ENCODE results near the gene CTAG1A. TPM values are rescaled to one million over a fixed set of nuclear protein-coding genes. Genes with fewer than 3 reads are reported as not detected.
A peak's percentile ranks its signal among the peaks of the same experiment; 100 is the strongest.
"Not testable (repeated sequence)": the region's sequence is repeated elsewhere in the genome, so short reads cannot be mapped to it uniquely, and the experiment has no call there.

The CTAG1A gene
- total RNA-seq, 4 donors from 2014 or later = not detected

DNA sequence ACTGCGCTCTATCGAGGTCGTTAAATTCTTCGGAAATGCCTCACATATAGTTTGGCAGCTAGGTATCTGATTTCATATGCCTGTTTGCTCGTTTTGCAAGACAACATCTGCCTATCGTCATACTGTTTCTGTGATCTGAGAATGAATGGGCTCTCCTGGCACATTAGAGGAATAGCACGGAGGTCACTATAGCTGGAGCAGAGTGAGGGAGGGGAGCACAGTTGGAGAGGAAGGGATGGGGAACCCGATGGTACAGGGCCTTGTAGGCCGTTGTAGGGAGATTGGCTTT is 37.0 kb upstream of the CTAG1A start:
- no peak for TF ChIP-seq CTCF (IDR thresholded peaks at IDR 0.05)
- TF ChIP-seq EP300 (IDR thresholded peaks at IDR 0.05; ENCODE audit: low read depth) = no peak
- no peak for TF ChIP-seq POLR2A (IDR thresholded peaks at IDR 0.05)
- TF ChIP-seq POLR2AphosphoS5 (IDR thresholded peaks at IDR 0.05) = no peak
- Histone ChIP-seq H3K36me3 (no peaks in the 10 kb centered on the region), H3K27ac (peak overlapping the region; percentile 88 to 95 (median 92)), H3K4me1 (peaks cover 0 to 25% (median 7%) of the 10 kb centered on the region in 4 donors), H3K27me3 (no peaks in the 10 kb centered on the region), H3K4me3 (peak overlapping the region; percentile 37 to 73 (median 59)), H3K9me3 (no peaks in the 10 kb centered on the region)
- WGBS, 2 donors (ENCODE audit: low coverage in 1 of 2) = 55% methylated on average over 9 of the region's 9 CpGs; no CpG with 5 or more reads in 1 of the 2 donors
- intact Hi-C loops (cut with DNase I; ENCODE audit: low total_unique reads) = no loop called here
- DNase-seq = no peak
- in situ Hi-C loops (cut with MboI; ENCODE audit: low pct_ligation_motif_present in 1 of 4, low pct_unique_long_range_greater_than_20kb in 1 of 4, low sequenced_read_pairs in 3 of 4) = loop anchor here in 3 of 4 donors (25.0 kb wide), 3 partner anchors 136 to 1586 kb away; partner anchors contain the start of genes DNASE1L1 (in 3 of the 3), TAFAZZIN (in 3 of the 3), HCFC1 (in 1 of the 3) and TMEM187 (in 1 of the 3)

GRCh38 chrX:154549766-154550165 is 35.2 kb upstream of the CTAG1A start:
- H3K27ac ChIP-seq = no peak overlapping the region
- in situ Hi-C loops (cut with MboI; ENCODE audit: low pct_ligation_motif_present in 1 of 4, low pct_unique_long_range_greater_than_20kb in 1 of 4, low sequenced_read_pairs in 3 of 4) = loop anchor here in 3 of 4 donors (25.0 kb wide), 3 partner anchors 137 to 1587 kb away; partner anchors contain the start of genes DNASE1L1 (in 3 of the 3), TAFAZZIN (in 3 of the 3), HCFC1 (in 1 of the 3) and TMEM187 (in 1 of the 3)
- H3K36me3 ChIP-seq = no peaks in the 10 kb centered on the region
- peaks cover 0 to 25% (median 7%) of the 10 kb centered on the region in 4 donors for H3K4me1 ChIP-seq
- no peak for TF ChIP-seq POLR2A (IDR thresholded peaks at IDR 0.05)
- no peak for TF ChIP-seq POLR2AphosphoS5 (IDR thresholded peaks at IDR 0.05)
- no peak for TF ChIP-seq CTCF (IDR thresholded peaks at IDR 0.05)
- no peaks in the 10 kb centered on the region for H3K9me3 ChIP-seq
- intact Hi-C loops (cut with DNase I; ENCODE audit: low total_unique reads) = no loop called here
- no peak overlapping the region for H3K4me3 ChIP-seq
- no peaks in the 10 kb centered on the region for H3K27me3 ChIP-seq
- WGBS, 2 donors (ENCODE audit: low coverage in 1 of 2) = 67% methylated on average over 1 of the region's 1 CpG; no CpG with 5 or more reads in 1 of the 2 donors
- no peak for DNase-seq

- DNase-seq; H3K4me3 ChIP-seq; in situ Hi-C loops (cut with MboI; ENCODE audit: low pct_ligation_motif_present in 1 of 4, low pct_unique_long_range_greater_than_20kb in 1 of 4, low sequenced_read_pairs in 3 of 4); H3K27ac ChIP-seq; H3K36me3 ChIP-seq; intact Hi-C loops (cut with DNase I; ENCODE audit: low total_unique reads); H3K9me3 ChIP-seq; H3K27me3 ChIP-seq: not testable (repeated sequence)
- WGBS, 2 donors (ENCODE audit: low coverage in 1 of 2) = 83% methylated on average over 8 of the region's 18 CpGs; no CpG with 5 or more reads in 1 of the 2 donors
- peaks cover 0 to 20% (median 3%) of the 10 kb centered on the region in 4 donors for H3K4me1 ChIP-seq
Observed at GRCh38 chrX:154552112-154552806, 32.7 kb upstream of the CTAG1A start.

- DNase-seq; H3K4me3 ChIP-seq; intact Hi-C loops (cut with DNase I; ENCODE audit: low total_unique reads); H3K36me3 ChIP-seq; in situ Hi-C loops (cut with MboI; ENCODE audit: low pct_ligation_motif_present in 1 of 4, low pct_unique_long_range_greater_than_20kb in 1 of 4, low sequenced_read_pairs in 3 of 4); H3K9me3 ChIP-seq; H3K4me1 ChIP-seq; H3K27ac ChIP-seq; H3K27me3 ChIP-seq: not testable (repeated sequence)
- WGBS, 2 donors (ENCODE audit: low coverage in 1 of 2) = 77% methylated on average over 5 of the region's 24 CpGs; no CpG with 5 or more reads in 1 of the 2 donors
Observed at GRCh38 chrX:154558060-154558690, 26.8 kb upstream of the CTAG1A start.

DNA sequence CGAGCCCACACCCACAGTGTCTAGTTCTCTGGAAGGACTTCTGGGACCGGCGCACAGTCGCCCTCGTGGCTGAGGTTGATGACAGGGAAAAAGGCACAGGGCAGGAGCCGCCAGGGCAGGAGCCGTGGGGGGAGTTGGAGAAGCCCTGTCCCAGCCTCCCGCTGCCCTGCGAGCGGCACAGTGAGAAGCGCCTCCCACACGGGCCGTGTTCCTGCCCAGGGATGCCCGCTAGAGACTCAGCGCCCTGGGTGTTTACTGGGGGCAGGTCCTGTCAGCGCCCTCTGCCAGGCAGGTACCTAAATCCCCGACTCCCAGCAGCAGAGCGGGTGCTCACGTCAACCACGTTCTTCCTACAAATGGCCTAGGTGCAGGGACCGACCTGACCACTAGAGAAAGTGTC is 26.0 kb upstream of the CTAG1A start:
- in situ Hi-C loops (cut with MboI; ENCODE audit: low pct_ligation_motif_present in 1 of 4, low pct_unique_long_range_greater_than_20kb in 1 of 4, low sequenced_read_pairs in 3 of 4); H3K9me3 ChIP-seq; H3K36me3 ChIP-seq; intact Hi-C loops (cut with DNase I; ENCODE audit: low total_unique reads); DNase-seq; H3K27ac ChIP-seq; H3K4me1 ChIP-seq; H3K27me3 ChIP-seq; H3K4me3 ChIP-seq: not testable (repeated sequence)
- WGBS, 2 donors (ENCODE audit: low coverage in 1 of 2) = no CpG with 5 or more reads among the region's 21 CpGs

GRCh38 chrX:154560326-154560725 is 24.6 kb upstream of the CTAG1A start:
- H3K4me3 ChIP-seq; H3K27ac ChIP-seq; H3K4me1 ChIP-seq; DNase-seq; H3K36me3 ChIP-seq; H3K9me3 ChIP-seq; H3K27me3 ChIP-seq; intact Hi-C loops (cut with DNase I; ENCODE audit: low total_unique reads); in situ Hi-C loops (cut with MboI; ENCODE audit: low pct_ligation_motif_present in 1 of 4, low pct_unique_long_range_greater_than_20kb in 1 of 4, low sequenced_read_pairs in 3 of 4): not testable (repeated sequence)
- WGBS, 2 donors (ENCODE audit: low coverage in 1 of 2) = 98% methylated on average over 11 of the region's 31 CpGs; no CpG with 5 or more reads in 1 of the 2 donors

- H3K9me3 ChIP-seq; intact Hi-C loops (cut with DNase I; ENCODE audit: low total_unique reads); H3K36me3 ChIP-seq; H3K27ac ChIP-seq; H3K27me3 ChIP-seq; in situ Hi-C loops (cut with MboI; ENCODE audit: low pct_ligation_motif_present in 1 of 4, low pct_unique_long_range_greater_than_20kb in 1 of 4, low sequenced_read_pairs in 3 of 4); H3K4me3 ChIP-seq; H3K4me1 ChIP-seq; DNase-seq: not testable (repeated sequence)
- WGBS, 2 donors (ENCODE audit: low coverage in 1 of 2) = no CpG with 5 or more reads among the region's 10 CpGs
Observed at GRCh38 chrX:154562295-154562694, 22.6 kb upstream of the CTAG1A start.

DNA sequence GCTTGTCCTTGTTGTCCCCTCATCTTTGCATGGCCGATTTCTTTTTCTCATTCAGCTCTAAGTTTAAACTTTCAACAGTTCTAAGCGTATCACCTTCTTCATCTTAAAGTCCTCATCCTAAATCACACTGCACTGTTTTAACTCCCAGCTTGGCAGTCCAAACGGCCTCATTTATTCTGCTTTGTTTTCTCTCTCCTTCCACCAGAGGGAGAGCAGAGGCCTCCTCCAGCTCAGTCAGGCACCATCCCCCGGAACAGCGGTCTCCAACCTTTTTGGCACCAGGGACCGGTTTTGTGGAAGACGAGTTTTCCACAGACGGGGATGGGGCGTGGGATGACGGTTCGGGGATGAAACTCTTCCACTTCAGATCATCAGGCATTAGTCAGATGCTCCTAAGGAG is 14.6 kb upstream of the CTAG1A start:
- H3K27me3 ChIP-seq; H3K4me1 ChIP-seq; H3K36me3 ChIP-seq; in situ Hi-C loops (cut with MboI; ENCODE audit: low pct_ligation_motif_present in 1 of 4, low pct_unique_long_range_greater_than_20kb in 1 of 4, low sequenced_read_pairs in 3 of 4); H3K9me3 ChIP-seq; intact Hi-C loops (cut with DNase I; ENCODE audit: low total_unique reads); H3K27ac ChIP-seq; DNase-seq; H3K4me3 ChIP-seq: not testable (repeated sequence)
- no CpG with 5 or more reads among the region's 11 CpGs for WGBS, 2 donors (ENCODE audit: low coverage in 1 of 2)

Data from transverse colon (tissue), 4 donors.